Stimulated activated CD4-positive, alpha-beta T cell treated with anti-CD3 and anti-CD28 coated beads, Interleukin-1b, Interleukin-23, amount 100 ng/mL, for 48 hours (primary cell): Measurements from ENCODE around the gene MYRF.

Source experiments
- DNase-seq: peaks from one replicate; pipeline ENCODE4 v3.0.0-alpha.2; 2020

MYRF gene

GRCh38 chr11:61828379-61828628, 75.9 kb downstream of the MYRF start:
- no peak for DNase-seq

- DNase-seq, result peak; percentile 16
Observed at GRCh38 chr11:61828629-61829407, 76.4 kb downstream of the MYRF start.

GRCh38 chr11:61829806-61830205, 77.4 kb downstream of the MYRF start:
- no peak for DNase-seq

GRCh38 chr11:61830237-61831105, 78.0 kb downstream of the MYRF start:
- no peak for DNase-seq

- DNase-seq, result no peak
Observed at GRCh38 chr11:61832207-61832606, 79.8 kb downstream of the MYRF start.

- DNase-seq, result no peak
Observed at GRCh38 chr11:61832754-61833153, 80.3 kb downstream of the MYRF start.

GRCh38 chr11:61833471-61833870, 81.0 kb downstream of the MYRF start:
- no peak for DNase-seq

- no peak for DNase-seq
Observed at GRCh38 chr11:61833926-61834277, 81.5 kb downstream of the MYRF start.

GRCh38 chr11:61834278-61835048, 82.0 kb downstream of the MYRF start:
- peak; percentile 57 for DNase-seq

- no peak for DNase-seq
Observed at GRCh38 chr11:61836193-61836592, 83.8 kb downstream of the MYRF start.

GRCh38 chr11:61837411-61838005, 85.1 kb downstream of the MYRF start:
- no peak for DNase-seq
